Measurements from ENCODE around the gene TAC4. TPM values are rescaled to one million over a fixed set of nuclear protein-coding genes. Genes with fewer than 3 reads are reported as not detected.

The TAC4 gene
- not detected for total RNA-seq

GRCh38 chr17:49848019-49848473, at the start of gene TAC4:
TSS of gene TAC4 (minus strand) at chr17:49848069. CDS start at chr17:49848017, 52 bp downstream.
- no peaks in the 10 kb centered on the region for H3K9me3 ChIP-seq
- no peak for ATAC-seq
- no peak within 1 kb of the TSS for H3K27ac ChIP-seq
- TF ChIP-seq EP300 (IDR thresholded peaks at IDR 0.05) (no peak), POLR2AphosphoS5 (IDR thresholded peaks at IDR 0.05) (no peak), CTCF (IDR thresholded peaks at IDR 0.05) (no peak), POLR2A (IDR thresholded peaks at IDR 0.05) (no peak)
- H3K4me3 ChIP-seq = no peak within 1 kb of the TSS
- H3K36me3 ChIP-seq = no peaks in the 10 kb centered on the region
- peaks cover 2 to 65% (median 16%) of the 10 kb centered on the region in 3 donors for H3K4me1 ChIP-seq
- H3K27me3 ChIP-seq = no peaks in the 10 kb centered on the region

GRCh38 chr17:49896860-49897259, 49.0 kb upstream of the TAC4 start:
- H3K9me3 ChIP-seq = no peaks in the 10 kb centered on the region
- H3K27me3 ChIP-seq = peaks cover 62% of the 10 kb centered on the region
- H3K27ac ChIP-seq = no peak overlapping the region
- TF ChIP-seq POLR2A (IDR thresholded peaks at IDR 0.05) = no peak
- TF ChIP-seq POLR2AphosphoS5 (IDR thresholded peaks at IDR 0.05) = no peak
- no peaks in the 10 kb centered on the region for H3K36me3 ChIP-seq
- no peak for ATAC-seq
- WGBS, 2 donors (ENCODE audit: low coverage in 1 of 2) = 78 to 90% methylated on average over 2 to 5 of the region's 5 CpGs
- H3K4me1 ChIP-seq = peaks cover 0 to under 1% (median 0%) of the 10 kb centered on the region in 3 donors
- no peak overlapping the region for H3K4me3 ChIP-seq

- 100% methylated on average over 1 of the region's 1 CpG; no CpG with 5 or more reads in 1 of the 2 donors for WGBS, 2 donors (ENCODE audit: low coverage in 1 of 2)
- no peak for ATAC-seq
- peaks cover 60% of the 10 kb centered on the region for H3K27me3 ChIP-seq
- H3K27ac ChIP-seq = no peak overlapping the region
- H3K4me1 ChIP-seq = no peaks in the 10 kb centered on the region
- no peak for TF ChIP-seq POLR2A (IDR thresholded peaks at IDR 0.05)
- no peak for TF ChIP-seq CTCF (IDR thresholded peaks at IDR 0.05)
- no peak for TF ChIP-seq EP300 (IDR thresholded peaks at IDR 0.05)
- TF ChIP-seq POLR2AphosphoS5 (IDR thresholded peaks at IDR 0.05) = no peak
- H3K9me3 ChIP-seq = no peaks in the 10 kb centered on the region
- H3K4me3 ChIP-seq = no peak overlapping the region
- no peaks in the 10 kb centered on the region for H3K36me3 ChIP-seq
These were observed 48.4 kb upstream of the TAC4 start for GRCh38 chr17:49896222-49896621.

- Histone ChIP-seq H3K27me3 (peaks cover 62% of the 10 kb centered on the region), H3K4me3 (no peak overlapping the region), H3K36me3 (no peaks in the 10 kb centered on the region), H3K4me1 (peaks cover 0 to under 1% (median 0%) of the 10 kb centered on the region in 3 donors), H3K27ac (no peak overlapping the region), H3K9me3 (no peaks in the 10 kb centered on the region)
- ATAC-seq = no peak
- WGBS, 2 donors (ENCODE audit: low coverage in 1 of 2) = 67 to 91% methylated on average over 1 of the region's 2 CpGs
- TF ChIP-seq POLR2AphosphoS5 (IDR thresholded peaks at IDR 0.05) (no peak), CTCF (IDR thresholded peaks at IDR 0.05) (no peak), POLR2A (IDR thresholded peaks at IDR 0.05) (no peak), EP300 (IDR thresholded peaks at IDR 0.05) (no peak)
These were observed 47.9 kb upstream of the TAC4 start for GRCh38 chr17:49895812-49896211.

- Histone ChIP-seq H3K4me1 (peaks cover 0 to 11% (median 0%) of the 10 kb centered on the region in 3 donors), H3K36me3 (no peaks in the 10 kb centered on the region), H3K4me3 (no peak overlapping the region), H3K27ac (no peak overlapping the region), H3K9me3 (no peaks in the 10 kb centered on the region), H3K27me3 (peaks cover 72% of the 10 kb centered on the region)
- TF ChIP-seq POLR2AphosphoS5 (IDR thresholded peaks at IDR 0.05) = no peak
- no peak for TF ChIP-seq EP300 (IDR thresholded peaks at IDR 0.05)
- no peak for TF ChIP-seq CTCF (IDR thresholded peaks at IDR 0.05)
- no peak for TF ChIP-seq POLR2A (IDR thresholded peaks at IDR 0.05)
- ATAC-seq = no peak
- WGBS, 2 donors (ENCODE audit: low coverage in 1 of 2) = 91% methylated on average over 5 of the region's 10 CpGs; no CpG with 5 or more reads in 1 of the 2 donors
These were observed 46.9 kb upstream of the TAC4 start for GRCh38 chr17:49894761-49895160.

All from gastroesophageal sphincter (tissue), 4 donors.